Uterus (tissue), 2 donors: ENCODE measurements around the gene CA10.

ENCODE experiments used
- POLR2A ChIP-seq, 2 donors: fragments of 450-650 bp; IDR thresholded peaks; one replicate each; pipeline ENCODE4 v1.6.1; 2016; ENCODE audit warnings: antibody characterized with exemption in 2 of 2, mild to moderate bottlenecking in 1 of 2, moderate library complexity in 1 of 2
- TF ChIP-seq, protein P1 (sequence below), 4 experiments: fragments of 200-600 bp in 2 of 4; fragments of 450-650 bp in 2 of 4; sonication (generic) in 2 of 4; IDR thresholded peaks; one replicate each; pipeline ENCODE4 v1.5.1; 2016 to 2019; ENCODE audit warnings: antibody characterized with exemption in 4 of 4, mild to moderate bottlenecking in 2 of 4, moderate library complexity in 1 of 4

DNA sequence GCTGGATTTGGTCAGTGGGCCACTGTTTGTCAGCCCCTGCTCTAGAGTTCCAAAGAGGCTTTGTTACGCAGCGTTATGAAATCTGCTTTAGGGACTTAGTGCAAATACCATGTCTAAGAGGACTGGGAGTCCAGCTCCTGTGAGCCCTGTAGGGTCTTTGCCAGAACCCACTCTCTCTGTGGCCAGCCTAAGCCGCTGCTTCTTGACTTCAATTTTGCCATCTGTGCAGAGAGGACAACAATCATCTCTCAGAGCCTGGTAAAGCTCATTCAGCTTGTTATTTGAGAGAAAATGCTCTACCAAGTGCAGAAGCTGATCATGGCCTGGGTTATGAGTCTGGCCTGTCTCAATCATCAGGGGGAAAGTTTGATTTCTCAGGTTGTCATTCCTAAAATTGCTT is 17.9 kb downstream of the CA10 start:
- TF ChIP-seq, protein P1, sequence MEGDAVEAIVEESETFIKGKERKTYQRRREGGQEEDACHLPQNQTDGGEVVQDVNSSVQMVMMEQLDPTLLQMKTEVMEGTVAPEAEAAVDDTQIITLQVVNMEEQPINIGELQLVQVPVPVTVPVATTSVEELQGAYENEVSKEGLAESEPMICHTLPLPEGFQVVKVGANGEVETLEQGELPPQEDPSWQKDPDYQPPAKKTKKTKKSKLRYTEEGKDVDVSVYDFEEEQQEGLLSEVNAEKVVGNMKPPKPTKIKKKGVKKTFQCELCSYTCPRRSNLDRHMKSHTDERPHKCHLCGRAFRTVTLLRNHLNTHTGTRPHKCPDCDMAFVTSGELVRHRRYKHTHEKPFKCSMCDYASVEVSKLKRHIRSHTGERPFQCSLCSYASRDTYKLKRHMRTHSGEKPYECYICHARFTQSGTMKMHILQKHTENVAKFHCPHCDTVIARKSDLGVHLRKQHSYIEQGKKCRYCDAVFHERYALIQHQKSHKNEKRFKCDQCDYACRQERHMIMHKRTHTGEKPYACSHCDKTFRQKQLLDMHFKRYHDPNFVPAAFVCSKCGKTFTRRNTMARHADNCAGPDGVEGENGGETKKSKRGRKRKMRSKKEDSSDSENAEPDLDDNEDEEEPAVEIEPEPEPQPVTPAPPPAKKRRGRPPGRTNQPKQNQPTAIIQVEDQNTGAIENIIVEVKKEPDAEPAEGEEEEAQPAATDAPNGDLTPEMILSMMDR (IDR thresholded peaks at IDR 0.05): no peak
- no peak for TF ChIP-seq POLR2A (IDR thresholded peaks at IDR 0.05)
